Fibroblast of skin of right biceps (primary cell): ENCODE data around the gene GRID1.
"Not testable (repeated sequence)": the region's sequence is repeated elsewhere in the genome, so short reads cannot be mapped to it uniquely, and the experiment has no call there.

Experiments
- DNase-seq: peaks from one replicate; pipeline ENCODE4 v3.0.0-alpha.2; 2013

Gene GRID1

GRCh38 chr10:86130041-86130440 is 236.6 kb downstream of the GRID1 start:
- DNase-seq, result no peak

GRCh38 chr10:86128360-86128759 is 238.2 kb downstream of the GRID1 start:
- DNase-seq, result no peak

GRCh38 chr10:86127274-86127819 is 239.2 kb downstream of the GRID1 start:
- no peak for DNase-seq

- DNase-seq, result no peak
Measured at GRCh38 chr10:86124734-86125133, 241.9 kb downstream of the GRID1 start.

GRCh38 chr10:86123715-86124114 is 242.9 kb downstream of the GRID1 start:
- no peak for DNase-seq

GRCh38 chr10:86123304-86123703 is 243.3 kb downstream of the GRID1 start:
- no peak for DNase-seq

GRCh38 chr10:86122646-86123045 is 243.9 kb downstream of the GRID1 start:
- DNase-seq, result no peak

GRCh38 chr10:86121200-86121599 is 245.4 kb downstream of the GRID1 start:
- no peak for DNase-seq

GRCh38 chr10:86117051-86117450 is 249.5 kb downstream of the GRID1 start:
- no peak for DNase-seq

GRCh38 chr10:86113983-86114382 is 252.6 kb downstream of the GRID1 start:
- no peak for DNase-seq

- no peak for DNase-seq
Measured at GRCh38 chr10:86113501-86113900, 253.1 kb downstream of the GRID1 start.

- no peak for DNase-seq
Measured at GRCh38 chr10:86113044-86113443, 253.6 kb downstream of the GRID1 start.

- no peak for DNase-seq
Measured at GRCh38 chr10:86111902-86112545, 254.6 kb downstream of the GRID1 start.

GRCh38 chr10:86110156-86110786 is 256.3 kb downstream of the GRID1 start:
- DNase-seq, result no peak

- DNase-seq, result no peak
Measured at GRCh38 chr10:86109421-86109820, 257.2 kb downstream of the GRID1 start.

- DNase-seq, result no peak
Measured at GRCh38 chr10:86108696-86109095, 257.9 kb downstream of the GRID1 start.

- not testable (repeated sequence) for DNase-seq
Measured at GRCh38 chr10:86107611-86108310, 258.8 kb downstream of the GRID1 start.

- DNase-seq, result no peak
Measured at GRCh38 chr10:86107131-86107530, 259.5 kb downstream of the GRID1 start.

- no peak for DNase-seq
Measured at GRCh38 chr10:86106616-86107015, 260.0 kb downstream of the GRID1 start.

GRCh38 chr10:86105640-86106039 is 261.0 kb downstream of the GRID1 start:
- no peak for DNase-seq

- DNase-seq, result no peak
Measured at GRCh38 chr10:86105181-86105580, 261.4 kb downstream of the GRID1 start.

- no peak for DNase-seq
Measured at GRCh38 chr10:86104611-86105145, 261.9 kb downstream of the GRID1 start.

GRCh38 chr10:86104156-86104555 is 262.4 kb downstream of the GRID1 start:
- DNase-seq, result no peak
